GM19463 (cell line): ENCODE data around the gene GMDS.

ENCODE experiments used
- ATAC-seq: cut with Tn5 transposase; IDR thresholded peaks from one replicate; pipeline ENCODE4 v1.9.1; 2021; ENCODE audit warnings: mild to moderate bottlenecking, moderate library complexity; ENCODE audit not compliant: unreplicated experiment

Gene GMDS

DNA sequence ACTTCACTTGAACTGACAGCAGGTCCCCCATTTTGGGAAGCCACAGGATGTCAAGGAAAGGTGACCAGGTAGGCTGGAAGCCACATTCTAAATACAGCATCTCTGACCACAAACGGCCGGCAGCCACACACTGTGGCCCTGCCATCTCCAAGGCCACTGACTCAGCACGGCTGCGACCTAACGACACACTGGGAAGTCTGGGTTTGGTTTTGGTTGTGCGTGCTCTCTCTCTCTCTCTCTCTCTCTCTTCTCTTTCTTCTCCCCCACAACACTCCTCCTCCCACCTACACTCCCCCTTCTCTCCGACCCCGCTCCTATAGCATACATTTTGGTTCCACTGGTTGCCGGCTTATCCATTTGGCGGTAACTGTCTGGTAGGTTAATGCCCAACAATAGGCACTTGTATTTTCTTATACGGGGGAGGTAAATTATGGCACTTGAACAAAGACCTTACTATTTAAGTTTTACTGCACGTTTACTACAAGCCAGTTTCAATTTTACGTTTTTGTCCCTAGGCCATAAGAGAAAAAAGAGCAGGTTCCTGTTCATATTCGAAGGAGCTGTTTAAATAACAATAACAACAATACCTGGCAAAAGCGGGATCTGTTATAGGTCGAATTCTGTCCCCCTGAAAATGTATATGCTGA is 103.6 kb downstream of the GMDS start:
- no peak for ATAC-seq

DNA sequence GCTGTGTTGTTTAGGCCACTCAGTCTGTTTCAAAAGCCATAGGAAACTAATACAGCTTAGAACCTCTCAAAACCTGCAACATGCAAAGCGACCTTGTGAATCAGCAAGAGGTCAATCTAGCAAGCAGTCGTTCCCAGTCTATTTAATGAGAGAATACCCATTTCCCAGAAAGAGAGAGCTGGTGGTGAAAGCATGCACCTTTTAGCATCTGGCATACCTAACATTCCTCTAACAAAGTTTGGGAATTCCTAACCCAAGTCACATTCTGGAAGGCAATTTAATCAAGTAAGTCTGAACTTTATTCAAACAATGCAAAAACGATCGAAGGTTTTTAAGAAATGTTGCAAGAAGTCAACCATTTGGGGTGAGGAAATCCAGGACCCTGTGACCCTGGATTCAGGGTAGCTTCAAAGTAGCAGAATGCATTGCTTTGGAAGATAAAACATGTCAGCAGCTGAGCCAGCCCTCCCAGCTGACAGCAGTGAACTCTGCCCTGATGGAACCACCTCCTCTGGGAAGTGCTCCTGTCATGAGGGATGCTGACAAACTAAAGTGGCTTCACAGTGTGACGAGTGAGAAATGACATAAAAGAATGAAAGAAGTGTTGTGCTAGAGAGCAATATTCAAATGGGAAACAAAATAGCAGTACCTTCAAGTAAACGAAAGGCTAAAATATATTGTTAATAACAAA is 104.8 kb downstream of the GMDS start:
- ATAC-seq: no peak

DNA sequence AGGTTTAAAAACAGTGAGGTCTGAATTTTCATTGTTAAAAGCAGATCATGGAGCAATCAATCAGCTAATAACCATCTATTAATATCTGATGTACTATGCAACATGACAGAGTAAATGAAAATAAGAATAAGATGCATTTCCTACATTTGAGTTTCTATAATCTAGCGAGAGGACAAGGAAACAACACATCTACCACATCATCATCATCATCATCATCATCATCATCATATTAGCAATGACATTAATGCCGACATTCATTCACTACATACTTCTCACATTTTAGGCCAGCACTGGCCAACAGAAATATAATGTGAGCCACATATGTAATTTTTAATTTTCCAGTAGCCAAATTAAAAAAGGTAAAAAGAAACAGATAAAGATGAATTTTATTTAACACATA is 110.0 kb downstream of the GMDS start:
- no peak for ATAC-seq

DNA sequence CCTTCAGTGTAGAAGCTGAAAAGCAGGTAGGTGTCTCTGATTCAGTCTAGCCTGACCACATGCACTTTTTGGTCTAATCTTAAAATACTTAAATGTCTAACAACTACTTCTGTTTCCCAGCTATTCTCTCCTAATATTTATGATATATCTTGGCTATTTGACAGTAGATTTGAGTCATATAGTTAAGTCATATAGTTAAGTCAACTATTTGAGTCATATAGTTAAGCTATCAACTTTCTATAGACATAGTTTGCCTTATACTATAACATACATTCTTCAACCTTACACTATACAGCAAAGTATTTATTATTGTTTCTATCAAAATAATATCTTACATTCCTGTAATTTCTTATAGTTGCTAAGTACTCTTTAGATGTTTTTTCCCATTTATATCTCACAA is 110.9 kb downstream of the GMDS start:
- ATAC-seq: no peak

DNA sequence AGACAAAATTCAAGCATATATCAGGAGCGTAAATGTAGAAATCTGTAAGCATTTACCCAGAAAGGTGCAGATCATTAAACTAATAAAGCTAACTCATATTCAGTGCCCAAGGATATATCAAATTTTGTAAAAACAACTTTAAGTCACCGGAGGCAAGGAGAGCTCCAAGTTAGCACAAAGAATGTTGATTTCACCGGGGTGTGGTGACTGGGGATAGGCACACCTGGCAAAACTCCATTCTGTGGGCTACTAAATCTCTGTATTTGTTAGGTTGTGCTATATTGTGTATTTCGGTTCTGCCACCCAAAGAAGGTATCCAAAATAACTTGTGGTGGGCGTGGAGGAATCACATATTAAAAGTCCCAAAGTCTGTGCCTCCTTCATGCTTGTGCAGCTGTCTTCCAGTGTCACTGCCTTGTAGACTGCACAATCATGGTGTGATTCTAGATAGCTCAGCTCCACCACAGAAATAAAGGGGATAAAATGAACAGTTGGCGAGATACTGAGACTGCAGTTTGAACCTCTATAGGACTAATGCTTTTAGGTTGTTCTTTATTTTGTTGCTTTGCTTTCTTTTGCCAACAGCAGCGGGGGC is 111.6 kb downstream of the GMDS start:
- no peak for ATAC-seq

- ATAC-seq: no peak
Measured at GRCh38 chr6:2132916-2133315, 112.5 kb downstream of the GMDS start.

DNA sequence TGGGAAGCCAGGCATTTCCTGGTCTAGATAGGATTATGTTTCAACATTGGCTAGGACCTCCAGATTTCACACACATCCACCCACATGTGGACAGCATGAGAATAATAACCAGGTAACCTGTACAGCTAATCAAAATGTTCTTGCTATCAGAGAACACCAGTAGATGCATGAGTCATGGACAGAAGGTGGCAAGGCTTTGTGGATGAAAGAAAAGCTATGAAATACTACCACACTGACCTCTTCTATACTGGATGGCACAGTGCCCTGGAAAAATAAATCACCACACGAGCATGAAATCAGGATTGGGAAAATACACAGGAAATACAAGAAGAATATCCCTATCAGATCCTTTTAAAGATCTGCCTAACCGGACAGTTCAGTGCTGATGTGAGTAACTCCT is 113.0 kb downstream of the GMDS start:
- ATAC-seq: no peak

DNA sequence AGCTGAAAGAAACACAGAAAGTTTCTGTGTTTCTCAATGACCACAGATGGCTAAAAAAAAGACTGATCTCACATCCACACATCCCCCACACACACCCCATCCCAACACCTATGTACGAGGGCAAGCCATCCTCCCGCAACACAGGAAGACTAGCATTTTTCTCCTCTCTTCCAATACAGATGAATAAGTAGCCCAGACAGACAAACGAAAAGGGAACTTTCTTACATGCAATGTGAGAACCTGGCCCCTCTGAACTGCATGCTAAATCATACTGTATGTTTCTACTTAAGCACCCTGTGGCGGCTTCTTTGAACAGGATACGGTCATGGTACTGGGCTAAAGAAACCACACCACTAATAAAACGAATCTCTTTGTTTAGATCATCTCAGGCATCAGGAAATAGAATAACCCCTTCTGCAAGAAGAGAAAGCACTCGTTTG is 116.2 kb downstream of the GMDS start:
- ATAC-seq: peak; percentile 63

DNA sequence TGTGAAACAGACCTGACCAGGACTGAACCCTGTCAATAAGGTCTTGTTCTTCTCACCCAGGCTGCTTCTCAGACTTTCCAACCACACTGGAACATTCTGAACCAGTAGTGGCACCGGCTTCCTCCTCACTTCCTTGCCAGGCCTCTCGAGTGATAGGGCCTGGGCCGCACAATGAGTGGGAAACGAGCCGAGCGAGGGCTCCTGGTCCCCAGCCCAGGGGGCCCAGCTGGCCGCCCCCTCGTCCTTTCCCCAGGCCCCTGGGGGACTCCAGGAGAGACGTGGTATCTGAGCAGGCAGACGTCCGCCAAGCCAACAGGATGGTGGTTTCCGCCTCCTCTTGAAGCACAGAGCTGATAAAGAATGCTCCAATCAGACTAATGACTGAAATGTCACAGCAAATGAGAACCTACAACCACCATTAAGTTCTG is 117.9 kb downstream of the GMDS start:
- peak; percentile 66 for ATAC-seq

GRCh38 chr6:2126351-2126750 is 119.1 kb downstream of the GMDS start:
- ATAC-seq: no peak

GRCh38 chr6:2125158-2125557 is 120.2 kb downstream of the GMDS start:
- no peak for ATAC-seq

- no peak for ATAC-seq
Measured at GRCh38 chr6:2124260-2124709, 121.1 kb downstream of the GMDS start.

- ATAC-seq: no peak
Measured at GRCh38 chr6:2120912-2121311, 124.5 kb downstream of the GMDS start.

- ATAC-seq: no peak
Measured at GRCh38 chr6:2119275-2119674, 126.1 kb downstream of the GMDS start.

DNA sequence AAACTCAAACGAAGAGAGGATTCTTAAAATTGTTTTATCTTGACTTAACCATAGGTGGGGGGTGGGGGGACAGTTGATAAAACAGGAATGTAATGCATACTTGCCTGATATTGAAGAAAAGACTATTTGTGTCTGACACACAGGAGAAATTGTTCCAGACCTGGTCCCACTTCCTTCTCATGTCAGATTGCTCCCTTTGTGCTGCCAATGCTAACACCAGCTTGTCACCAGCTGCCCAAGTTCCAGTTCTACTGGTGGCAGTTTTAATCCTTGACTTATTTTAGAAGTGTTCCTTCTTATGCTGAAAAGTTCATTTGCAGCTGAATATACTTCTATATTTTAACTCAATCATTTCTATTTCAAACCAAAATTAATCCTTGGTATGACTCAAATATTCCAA is 127.3 kb downstream of the GMDS start:
- ATAC-seq: no peak

DNA sequence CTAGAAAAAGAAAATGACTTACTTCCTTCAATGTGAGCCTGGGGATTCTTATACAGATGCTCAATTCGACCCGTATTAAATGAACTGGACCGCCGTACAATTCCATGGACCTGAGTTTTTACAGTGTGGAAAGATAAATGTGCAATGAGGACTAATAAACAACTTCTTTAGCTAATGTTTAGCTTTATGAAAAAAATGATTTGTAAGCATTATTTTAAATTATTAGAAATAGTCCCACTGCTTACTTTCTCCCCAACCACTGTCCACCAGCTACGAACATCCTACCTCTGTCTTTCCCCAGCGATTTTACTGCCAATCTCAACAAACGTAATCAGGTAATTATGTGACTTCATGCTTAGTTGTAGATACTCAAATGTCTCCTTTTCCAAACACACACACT is 128.0 kb downstream of the GMDS start:
- no peak for ATAC-seq

DNA sequence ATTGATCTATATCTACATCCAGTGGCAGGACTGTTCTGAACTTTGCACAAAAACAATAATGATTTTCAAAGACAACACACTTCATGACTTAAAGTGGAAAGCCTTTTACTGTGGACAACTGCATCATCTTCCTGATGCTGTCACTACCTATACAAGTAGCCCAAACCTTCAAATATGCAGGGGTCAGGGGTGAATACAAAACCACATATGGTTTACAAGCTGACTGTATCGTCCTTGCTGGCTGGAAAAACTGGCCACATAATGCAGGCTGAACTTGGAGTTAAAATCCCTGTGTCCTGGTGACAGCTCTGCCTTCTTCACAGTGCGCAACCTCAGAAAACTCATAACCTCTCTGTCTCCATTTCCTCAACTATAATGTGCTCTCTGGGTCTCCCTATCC is 128.9 kb downstream of the GMDS start:
- no peak for ATAC-seq

GRCh38 chr6:2114100-2114499 is 131.3 kb downstream of the GMDS start:
- no peak for ATAC-seq

DNA sequence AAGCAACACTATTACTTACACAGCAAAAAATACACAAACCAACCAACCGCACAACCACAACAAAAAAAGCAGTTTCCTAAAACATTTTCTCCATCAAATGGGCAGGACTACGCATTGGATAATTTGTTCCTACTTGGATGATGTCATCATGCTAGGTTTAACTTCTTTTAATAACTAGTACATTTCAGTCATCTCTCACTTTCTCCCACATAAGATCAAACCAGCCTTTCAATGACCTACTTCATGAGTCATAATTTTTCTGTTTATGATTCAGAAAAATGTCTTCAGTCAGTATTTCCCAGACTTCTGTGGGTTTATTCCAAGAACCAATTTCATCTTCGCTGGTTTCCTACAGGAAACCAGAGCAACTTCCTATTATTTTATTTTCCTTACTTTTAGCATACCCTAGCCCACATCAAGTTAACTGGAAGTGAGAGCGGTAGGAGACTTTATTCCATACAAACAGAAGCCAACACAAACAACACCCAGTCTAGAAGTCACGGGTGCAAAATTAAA is 134.2 kb downstream of the GMDS start:
- peak; percentile 74 for ATAC-seq

GRCh38 chr6:2110504-2110903 is 134.9 kb downstream of the GMDS start:
- ATAC-seq: peak; percentile 59

DNA sequence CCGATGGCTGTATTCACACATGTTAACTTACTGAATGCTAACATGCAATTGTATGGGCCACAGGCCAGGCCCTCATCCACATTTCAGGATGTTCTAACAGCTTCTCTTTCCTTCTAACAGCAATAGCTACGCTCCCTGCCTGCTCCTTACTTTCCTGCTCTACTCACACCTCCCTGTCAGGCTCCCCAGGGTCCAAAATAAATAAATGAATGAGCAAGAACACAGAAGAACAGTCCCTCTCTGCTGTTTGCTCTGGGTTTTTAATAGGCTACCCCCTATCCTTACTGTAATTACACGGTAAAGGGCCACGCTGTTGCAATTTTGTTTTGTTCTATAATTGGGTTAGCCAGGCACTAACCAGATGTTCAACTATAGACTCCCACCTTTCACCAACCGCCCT is 135.6 kb downstream of the GMDS start:
- no peak for ATAC-seq

GRCh38 chr6:2108700-2109306 is 136.6 kb downstream of the GMDS start:
- no peak for ATAC-seq
